Activated gamma-delta T cell (primary cell): Measurements from ENCODE around the gene TMEM176A.
"Not testable (repeated sequence)": the region's sequence is repeated elsewhere in the genome, so short reads cannot be mapped to it uniquely, and the experiment has no call there.

Experiments used
- DNase-seq: peaks from one replicate; lab custom pipeline; 2025; lab: John Stamatoyannopoulos, UW
- total RNA-seq, 2 donors: gene quantifications; one replicate each; lab custom pipeline; 2026; lab: John Stamatoyannopoulos, UW

TMEM176A gene
- total RNA-seq = 0.04 to 0.20 reads per million in 2 donors

GRCh38 chr7:150800581-150801241 is at the start of gene TMEM176A:
Gene TMEM176A, plus strand, starts transcription at chr7:150800769. Its CDS starts 782 bp downstream, at chr7:150801551.
- no peak for DNase-seq

- DNase-seq = no peak
Observed at GRCh38 chr7:150751702-150752101, 48.9 kb upstream of the TMEM176A start.

DNA sequence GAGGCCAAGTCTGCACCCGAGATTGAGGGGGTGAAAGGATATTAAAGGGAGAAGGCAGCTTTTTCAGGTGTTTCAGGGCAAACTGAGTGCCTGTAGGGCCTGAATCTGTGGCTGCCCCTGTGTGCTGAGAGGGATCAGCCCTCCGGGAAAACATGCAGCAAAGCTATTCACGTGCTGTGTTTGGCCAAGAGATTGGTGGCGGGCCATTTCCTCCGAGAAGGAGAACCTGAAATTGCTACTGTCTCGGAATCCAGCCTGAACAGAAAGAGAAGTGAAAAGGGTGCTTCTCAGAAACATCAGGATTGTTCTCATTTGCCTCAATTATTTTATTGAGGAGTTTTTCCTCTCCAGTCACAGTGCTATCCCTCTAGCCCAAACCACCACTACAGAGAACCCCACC is 47.3 kb upstream of the TMEM176A start:
- no peak for DNase-seq

DNA sequence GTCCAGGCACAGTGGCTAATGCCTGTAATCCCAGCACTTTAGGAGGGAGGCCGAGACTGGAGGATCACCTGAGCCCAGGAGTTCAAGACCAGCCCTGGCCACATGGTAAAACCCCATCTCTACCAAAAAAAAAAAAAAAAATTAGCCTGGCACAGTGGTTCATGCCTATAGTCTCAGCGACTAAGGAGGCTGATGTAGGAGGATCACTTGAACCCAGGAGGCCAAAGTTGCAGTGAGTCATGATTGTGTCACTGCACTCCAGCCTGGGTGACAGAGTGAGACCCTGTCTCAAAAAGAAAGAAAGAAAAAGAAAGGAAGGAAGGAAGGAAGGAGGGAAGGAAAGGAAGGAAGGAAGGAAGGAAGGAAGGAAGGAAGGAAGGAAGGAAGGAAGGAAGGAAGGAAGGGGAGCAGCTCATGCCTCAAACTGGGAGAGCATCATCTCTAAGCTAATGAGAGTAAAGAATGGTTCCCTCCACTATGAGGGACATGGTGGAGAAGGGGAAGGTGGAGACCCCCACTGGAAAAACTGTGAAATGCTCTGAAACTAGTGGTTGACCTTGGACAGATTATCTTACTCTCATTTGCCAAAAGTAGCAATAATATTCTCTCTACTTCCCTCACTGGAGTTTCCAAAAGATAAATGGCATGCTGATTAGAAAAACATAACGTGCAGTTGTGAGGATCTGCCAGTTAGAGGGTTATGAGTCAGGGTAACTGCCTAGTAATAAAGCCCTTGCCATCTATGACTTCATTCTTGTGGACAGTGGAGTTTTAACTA is 46.6 kb upstream of the TMEM176A start:
- DNase-seq = no peak

DNA sequence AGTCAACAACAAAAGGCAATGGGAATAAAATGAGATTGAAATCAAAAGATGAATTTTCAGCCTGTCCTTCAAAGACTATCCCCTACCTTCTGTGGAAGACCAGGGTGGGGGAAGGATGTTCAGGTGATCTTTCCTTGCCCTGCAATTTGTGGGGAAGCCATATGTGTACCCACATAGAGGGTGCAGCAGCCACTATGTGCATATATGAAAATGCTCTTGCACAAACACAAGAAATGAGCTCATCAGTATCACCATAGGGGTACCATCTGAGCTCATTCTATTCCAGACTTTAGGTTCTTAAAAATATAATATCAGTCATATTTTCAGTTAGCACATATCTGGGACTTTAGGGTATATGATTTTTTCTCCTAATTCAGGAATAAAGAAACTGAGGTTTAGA is 45.6 kb upstream of the TMEM176A start:
- no peak for DNase-seq

- no peak for DNase-seq
Observed at GRCh38 chr7:150755473-150756099, 45.0 kb upstream of the TMEM176A start.

DNA sequence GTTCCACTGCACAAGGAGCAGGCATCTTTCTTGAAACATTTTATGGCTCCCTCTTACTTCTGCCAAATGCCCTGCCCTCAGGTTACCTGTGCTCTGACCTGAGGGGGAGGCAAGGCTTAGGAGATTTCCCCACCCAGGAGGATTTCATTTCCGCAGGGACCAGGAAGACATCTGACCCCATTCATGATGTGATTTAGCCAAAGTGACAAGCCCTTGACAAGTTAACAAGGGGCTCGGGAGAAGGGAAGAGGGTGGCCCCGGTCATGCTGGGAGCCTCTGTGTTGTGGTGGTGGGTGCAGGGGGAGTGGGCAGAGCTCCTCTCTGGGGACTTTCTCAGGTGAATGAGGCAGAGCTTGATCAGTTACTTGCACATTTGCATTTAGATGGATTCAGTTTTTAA is 44.4 kb upstream of the TMEM176A start:
- no peak for DNase-seq

- DNase-seq = no peak
Observed at GRCh38 chr7:150756858-150757257, 43.7 kb upstream of the TMEM176A start.

DNA sequence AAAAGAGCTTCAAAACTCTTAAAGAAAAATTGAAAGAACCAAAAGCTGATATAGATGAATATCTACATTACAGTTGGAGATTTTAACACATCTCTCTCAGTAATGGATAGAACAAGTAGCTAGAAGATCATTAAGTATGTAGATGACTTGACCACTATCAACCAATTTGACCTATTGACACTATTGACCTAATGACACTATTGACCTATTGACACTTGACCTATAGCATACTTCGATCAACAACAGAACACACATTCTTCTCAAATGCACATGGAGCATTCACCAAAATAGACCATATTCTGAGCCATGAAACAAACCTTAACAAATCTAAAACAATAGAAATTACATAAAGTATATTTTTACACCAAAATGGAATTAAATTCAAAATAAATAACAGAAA is 41.1 kb upstream of the TMEM176A start:
- DNase-seq = no peak

- DNase-seq = no peak
Observed at GRCh38 chr7:150766334-150766709, 34.2 kb upstream of the TMEM176A start.

DNA sequence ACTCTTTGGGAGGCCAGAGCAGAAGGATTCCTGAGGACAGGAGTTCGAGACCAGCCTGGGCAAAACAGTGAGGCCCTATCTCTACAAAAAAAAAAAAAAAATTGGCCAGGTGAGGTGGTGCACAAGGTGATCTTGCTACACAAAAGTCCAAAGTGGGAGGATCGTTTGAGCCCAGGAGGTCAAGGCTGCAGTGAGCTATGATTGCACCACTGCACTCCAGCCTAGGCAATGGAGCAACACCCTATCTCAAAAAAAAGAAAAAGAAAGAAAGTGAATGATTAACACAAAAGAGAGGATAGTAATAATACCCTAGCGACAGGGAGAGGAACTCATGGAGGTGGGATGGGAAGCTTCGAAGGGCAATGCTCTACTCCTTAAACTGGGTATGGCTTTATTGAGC is 30.8 kb upstream of the TMEM176A start:
- DNase-seq = no peak

- not testable (repeated sequence) for DNase-seq
Observed at GRCh38 chr7:150774131-150774530, 26.4 kb upstream of the TMEM176A start.

DNA sequence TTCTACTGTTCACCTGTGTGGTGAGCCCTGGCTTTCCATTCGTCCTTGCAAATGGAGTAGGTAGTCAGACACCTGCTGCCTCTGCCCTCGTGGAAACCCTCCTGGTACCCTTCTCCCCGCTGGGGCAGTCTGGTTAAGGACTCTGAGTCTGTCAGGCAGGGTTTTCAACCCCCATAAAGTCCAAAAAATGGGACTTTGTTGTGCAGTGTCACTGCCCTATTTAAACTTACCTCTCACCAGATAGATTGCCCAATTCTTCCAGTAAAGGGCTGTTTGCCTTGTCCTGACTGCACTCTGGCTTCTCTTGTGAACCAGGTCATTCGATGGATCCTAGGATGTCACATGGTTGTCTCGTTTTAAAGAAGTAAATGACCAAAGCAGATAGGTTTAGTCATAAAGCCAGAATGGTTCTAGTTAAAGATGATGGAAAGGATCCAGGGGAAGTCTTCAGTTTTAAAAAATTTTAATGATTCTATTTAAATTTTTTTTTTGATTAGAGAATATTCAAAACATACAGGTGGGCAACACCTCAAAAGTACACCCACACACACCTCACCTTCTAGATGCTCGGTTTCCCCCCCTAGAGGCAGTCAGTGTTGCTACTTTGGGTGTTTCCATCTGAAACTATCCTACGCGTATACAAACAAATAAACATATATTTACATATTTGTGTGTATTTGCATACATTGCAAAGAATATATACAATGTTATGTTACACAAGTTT is 22.4 kb upstream of the TMEM176A start:
- no peak for DNase-seq

DNA sequence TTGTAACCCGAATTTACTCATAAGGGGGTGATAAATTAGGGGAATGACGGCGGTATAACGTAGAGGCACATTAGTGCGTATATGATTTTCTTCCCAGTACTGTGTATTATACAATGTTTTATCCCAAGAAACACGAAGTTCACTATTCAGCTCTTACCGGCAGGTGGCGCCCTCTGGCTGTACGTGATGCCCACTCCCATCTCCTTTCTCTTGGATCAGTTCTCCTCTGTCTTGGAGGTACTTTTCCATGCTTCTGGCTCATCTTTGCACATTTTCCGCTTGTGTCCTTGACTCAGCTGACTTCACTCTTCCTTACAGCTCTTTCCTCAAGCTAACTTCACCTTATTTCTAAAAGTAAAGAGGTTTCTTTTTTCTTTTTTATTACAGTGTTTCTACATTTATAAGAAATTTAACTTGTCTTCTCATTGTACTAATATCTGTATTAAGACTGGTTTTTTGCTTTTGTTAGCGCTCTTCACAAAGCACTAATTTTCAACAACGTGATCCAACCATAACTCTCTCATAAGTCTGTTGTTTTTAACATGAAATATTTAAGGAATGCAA is 21.7 kb upstream of the TMEM176A start:
- no peak for DNase-seq

DNA sequence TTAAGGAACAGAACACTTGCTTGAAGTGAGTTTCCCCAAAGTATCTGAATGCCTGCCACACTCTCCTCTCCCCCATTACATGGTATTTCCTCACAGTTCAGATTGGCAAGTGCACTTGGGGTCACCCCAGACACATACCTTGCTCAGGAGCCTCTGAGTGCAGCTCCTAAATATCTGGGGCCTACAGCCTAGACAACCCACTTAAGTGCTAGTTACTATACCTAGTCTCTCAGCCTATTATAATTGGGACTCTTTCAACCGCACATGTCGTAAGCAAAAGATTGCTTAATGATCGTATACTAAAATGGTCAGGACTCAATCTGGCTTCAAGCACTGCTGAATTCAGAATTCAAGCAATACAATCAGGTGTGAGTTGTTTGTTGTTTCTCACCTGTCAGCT is 20.3 kb upstream of the TMEM176A start:
- no peak for DNase-seq

- DNase-seq = no peak
Observed at GRCh38 chr7:150781103-150781502, 19.5 kb upstream of the TMEM176A start.

GRCh38 chr7:150781961-150782360 is 18.6 kb upstream of the TMEM176A start:
- no peak for DNase-seq

DNA sequence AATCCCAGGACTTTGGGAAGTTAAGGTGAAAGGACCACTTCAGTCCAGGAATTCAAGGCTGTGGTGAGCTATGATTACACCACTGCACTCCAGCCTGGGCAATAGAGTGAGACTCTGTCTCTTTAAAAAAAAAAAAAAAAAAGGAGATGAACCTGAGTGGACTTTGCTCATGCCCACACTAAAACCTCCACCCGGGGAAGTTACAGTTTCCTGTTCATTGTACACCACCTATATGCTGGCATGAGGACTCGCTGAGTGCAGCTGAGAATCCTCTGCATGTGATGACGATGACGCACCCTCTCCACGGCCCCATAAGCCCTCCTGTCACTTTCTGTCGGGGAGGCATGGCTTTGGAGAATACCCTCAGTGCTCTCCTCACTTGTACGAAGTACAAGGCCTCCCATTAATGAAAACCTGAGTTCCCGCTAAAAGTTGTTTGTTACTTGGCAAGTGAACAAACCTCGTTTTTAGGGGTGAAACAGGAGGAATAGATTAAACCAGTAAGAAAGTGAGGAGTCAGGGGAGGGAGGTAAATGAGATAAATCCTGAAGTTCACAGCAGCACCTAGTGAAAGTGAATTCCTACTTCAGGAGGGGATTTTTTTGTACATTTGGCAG is 16.3 kb upstream of the TMEM176A start:
- DNase-seq = no peak

- DNase-seq = no peak
Observed at GRCh38 chr7:150784954-150785353, 15.6 kb upstream of the TMEM176A start.

DNA sequence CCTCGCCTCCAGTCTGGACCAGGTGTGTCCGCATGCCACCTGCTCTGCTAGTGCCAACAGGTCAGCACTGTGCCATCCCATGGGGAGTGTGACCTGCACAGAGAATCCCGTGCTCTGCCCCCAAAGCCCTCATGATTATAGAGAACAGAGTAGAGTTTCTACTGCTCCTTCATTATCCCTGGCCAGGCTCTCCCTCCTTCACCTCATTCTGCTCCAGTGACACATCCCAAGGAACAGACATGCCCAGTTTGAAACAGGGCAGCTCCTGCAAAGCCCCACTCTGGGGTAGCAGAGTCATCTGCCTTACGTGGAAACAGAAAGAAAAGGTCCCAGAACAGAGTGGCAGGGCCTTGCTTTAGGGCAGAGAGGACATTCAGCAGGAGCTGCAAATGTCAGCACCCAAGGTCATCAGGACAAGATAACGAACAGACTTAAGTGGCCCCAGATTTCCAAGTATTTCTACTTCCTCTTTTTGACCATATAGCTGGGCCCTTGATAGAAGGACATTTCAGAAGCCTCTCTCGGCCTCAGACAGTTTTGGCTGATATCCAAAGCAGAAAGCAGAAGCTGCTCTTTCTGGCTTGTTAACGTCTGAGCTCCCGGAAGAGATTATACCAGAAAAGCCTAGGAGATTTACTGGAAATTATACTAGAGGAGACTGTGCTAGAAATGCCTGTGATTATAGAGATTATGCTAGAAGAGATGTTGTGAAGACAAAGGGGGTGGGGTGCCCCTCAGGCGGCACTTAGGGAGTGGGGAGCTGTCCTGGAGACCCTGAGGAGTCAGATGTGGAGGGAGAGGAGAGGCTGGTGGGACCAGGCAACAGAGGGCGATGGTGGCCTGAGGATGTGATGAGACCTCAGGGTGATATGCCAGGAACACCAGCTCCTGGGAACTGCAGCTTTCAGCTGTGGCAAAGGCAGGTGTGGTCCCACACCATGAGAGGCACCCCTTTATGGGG is 13.0 kb upstream of the TMEM176A start:
- DNase-seq = no peak
